Caki2 (cell line): Measurements from ENCODE around the gene CYRIA. TPM values are rescaled to one million over a fixed set of nuclear protein-coding genes. Genes with fewer than 3 reads are reported as not detected.

Source experiments
- DNase-seq: peaks from one replicate; pipeline ENCODE4 v3.0.0-alpha.2; 2015; ENCODE audit warnings: low read depth
- in situ Hi-C: cut with HindIII; loops from 2 replicates; pipeline ENCODE4 v1.10.0; 2016; ENCODE audit warnings: low sequenced_read_pairs, low pct_unique_long_range_greater_than_20kb, mixed read lengths
- total RNA-seq: library from RNA; depleted of rRNA; stranded (reverse); fragments of >200 nt; shearing (Covaris generic); gene quantifications from 2 replicates; pipeline ENCODE4 v1.2.3, GENCODE V29; 2014; ENCODE audit warnings: low replicate concordance

CYRIA gene
- total RNA-seq, 1 experiment from 2014 or later, result 10.7 TPM

- no peak for DNase-seq
- in situ Hi-C loops, result no loop called here
These were observed 10.2 kb downstream of the CYRIA start for GRCh38 chr2:16655445-16655837.

DNA sequence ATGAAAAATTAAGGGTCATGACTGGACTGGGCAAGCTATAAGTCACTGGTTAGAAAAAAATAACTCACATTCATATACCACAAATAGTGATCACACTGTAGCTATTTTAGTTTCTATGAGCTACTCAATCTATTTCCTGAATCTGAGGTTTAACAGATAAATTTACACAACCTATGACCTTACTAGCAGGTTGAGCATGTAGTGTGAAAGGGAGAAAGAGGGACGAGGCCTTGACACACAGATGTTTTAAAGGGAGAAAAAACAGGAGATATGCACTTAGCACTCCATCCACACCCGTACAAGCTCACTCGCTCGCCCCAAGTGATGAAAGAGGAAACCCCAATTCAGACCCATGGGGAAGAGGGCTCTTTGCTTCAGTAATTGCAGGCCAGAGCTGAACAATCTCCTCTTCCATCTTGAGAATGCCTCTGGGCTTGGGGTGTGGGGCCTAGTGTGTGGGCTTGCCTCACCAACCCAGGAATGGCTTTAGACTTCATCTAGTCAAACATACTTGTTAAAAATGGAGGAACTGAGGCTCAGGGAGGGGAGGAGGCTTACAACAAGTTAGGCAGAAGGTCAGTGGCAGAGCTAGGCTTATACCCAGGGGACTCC is 10.7 kb downstream of the CYRIA start:
- in situ Hi-C loops, result no loop called here
- no peak for DNase-seq

DNA sequence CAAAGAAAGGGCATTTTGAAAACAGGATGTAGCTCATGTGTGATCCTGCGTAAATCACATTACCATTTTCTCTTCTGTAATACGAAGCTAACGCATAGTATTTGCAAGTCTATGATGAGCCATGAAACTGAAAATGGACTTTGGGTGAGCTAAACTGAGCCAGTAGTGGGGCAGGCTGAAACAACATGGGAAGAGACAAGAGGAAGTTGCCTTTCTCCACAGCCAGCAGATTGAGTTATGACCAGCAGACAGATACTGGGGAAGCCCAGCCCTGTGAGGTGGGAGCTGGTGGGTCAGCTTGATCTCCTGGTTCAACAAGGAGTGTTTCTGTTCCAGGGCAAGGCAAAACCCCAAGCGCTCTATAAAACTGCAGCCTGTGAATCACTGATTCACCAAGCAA is 11.8 kb downstream of the CYRIA start:
- in situ Hi-C loops, result no loop called here
- DNase-seq, result no peak

- in situ Hi-C loops, result no loop called here
These were observed 12.6 kb downstream of the CYRIA start for GRCh38 chr2:16653083-16653375.

GRCh38 chr2:16652296-16653082 is 13.1 kb downstream of the CYRIA start:
- DNase-seq, result peak; percentile 91
- in situ Hi-C loops, result no loop called here

More at GRCh38 chr2:16653083-16653375, 12.6 kb downstream of the CYRIA start:
- no peak for DNase-seq

DNA sequence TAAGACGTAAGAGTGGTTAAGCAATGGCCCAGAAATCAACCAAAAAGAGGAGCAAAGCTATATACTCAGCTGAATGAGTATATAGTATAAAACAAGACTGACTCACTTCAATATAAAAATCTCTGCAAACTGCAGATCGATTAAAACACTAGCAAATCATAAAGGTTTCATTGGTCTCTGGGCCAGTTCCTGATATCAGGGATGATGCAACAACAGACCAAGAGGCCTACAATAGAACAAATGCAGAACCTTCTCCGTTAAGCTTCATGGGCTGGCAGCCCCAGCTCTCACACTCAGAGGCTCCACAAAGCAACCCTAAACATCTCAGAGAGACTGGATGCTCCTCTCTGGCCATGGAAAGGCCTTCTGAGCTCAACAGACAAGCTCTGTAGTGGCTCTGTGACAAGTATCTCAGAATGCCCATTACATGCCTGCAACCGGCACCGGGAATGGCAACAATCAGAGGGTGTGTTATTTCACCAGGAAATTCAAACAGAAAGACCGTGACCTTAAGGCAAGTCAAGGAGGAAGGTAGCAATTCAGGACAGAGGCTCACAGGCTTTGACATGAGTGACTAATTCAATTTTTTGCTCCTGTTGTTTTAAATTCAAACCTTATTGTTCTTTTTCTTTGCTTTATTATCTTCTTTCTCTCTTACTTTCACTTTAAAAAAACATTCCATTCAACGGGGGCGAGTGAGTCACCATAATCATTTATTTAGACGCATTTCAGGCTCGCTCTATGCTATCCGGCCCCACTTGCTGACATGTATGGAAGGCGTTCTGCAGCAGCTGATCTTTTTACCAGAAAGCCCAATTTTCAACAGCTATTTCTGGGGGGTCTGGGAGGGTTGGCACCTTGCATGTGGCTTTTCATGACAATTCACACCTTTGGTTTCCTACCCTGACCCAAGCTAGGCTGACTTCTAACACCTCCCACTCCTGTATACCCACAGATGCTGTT is 15.1 kb downstream of the CYRIA start:
- peak; percentile 79 for DNase-seq
- in situ Hi-C loops, result no loop called here

DNA sequence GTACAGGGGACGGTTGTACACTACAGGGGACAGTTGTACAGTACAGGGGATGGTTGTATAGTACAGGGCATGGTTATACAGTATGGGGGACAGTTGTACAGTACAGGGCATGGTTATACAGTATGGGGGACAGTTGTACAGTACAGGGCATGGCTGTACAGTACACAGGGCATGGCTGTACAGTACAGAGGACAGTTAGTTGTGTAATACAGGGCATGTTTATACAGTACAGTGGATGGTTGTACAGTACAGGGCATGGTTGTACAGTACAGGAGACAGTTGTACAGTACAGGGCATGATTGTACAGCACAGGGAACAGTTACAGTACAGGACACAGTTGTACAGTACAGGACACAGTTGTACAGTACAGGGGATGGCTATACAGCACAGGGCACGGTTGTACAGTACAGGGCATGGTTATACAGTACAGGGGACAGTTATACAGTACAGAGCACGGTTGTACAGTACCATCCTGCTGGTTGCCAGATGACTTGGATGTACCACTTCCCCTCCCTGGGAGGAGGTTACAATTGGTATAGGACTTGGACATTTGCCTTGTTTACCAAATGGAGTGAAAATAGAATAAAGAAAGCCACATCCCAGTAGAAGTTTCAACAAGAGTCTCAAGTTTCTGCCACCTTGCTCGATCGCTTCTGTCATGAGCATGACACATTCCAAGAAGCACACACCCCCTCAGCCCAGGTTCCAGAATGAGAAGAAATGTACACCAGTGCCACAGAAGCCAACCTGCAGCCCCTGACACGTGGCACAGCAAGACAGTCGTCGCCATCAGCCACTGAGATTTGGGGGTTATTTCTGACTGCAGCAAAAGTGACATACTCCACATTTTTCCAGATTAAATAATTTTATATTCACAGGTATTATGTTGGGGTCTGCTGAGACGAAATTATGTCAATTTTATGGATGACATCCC is 16.0 kb downstream of the CYRIA start:
- in situ Hi-C loops, result no loop called here
- no peak for DNase-seq

GRCh38 chr2:16647992-16648617 is 17.5 kb downstream of the CYRIA start:
- in situ Hi-C loops, result no loop called here
- no peak for DNase-seq

GRCh38 chr2:16645775-16646559 is 19.7 kb downstream of the CYRIA start:
- in situ Hi-C loops, result no loop called here
- DNase-seq, result no peak

DNA sequence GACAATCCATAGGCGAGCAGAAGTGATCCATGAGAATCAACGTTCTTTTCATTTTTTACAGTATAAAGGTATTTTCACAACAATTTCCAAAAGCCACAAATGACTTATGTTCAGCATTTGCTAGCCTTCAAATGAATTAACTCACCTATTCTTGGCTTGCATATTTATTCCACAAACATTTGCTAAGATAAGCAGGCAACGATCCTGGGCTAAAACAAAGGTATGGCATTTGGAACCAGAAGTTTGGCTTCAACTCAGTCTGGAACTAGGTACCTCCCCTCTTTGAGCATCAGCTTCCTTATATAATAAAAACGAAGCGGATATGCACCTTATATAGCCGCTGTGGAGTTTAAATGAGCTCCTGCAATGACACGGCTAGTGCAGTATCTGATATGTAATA is 20.5 kb downstream of the CYRIA start:
- in situ Hi-C loops, result no loop called here

GRCh38 chr2:16644221-16644925 is 21.3 kb downstream of the CYRIA start:
- DNase-seq, result peak; percentile 43
- in situ Hi-C loops, result no loop called here

More for the DNA sequence above, 20.5 kb downstream of the CYRIA start:
- DNase-seq, result no peak

DNA sequence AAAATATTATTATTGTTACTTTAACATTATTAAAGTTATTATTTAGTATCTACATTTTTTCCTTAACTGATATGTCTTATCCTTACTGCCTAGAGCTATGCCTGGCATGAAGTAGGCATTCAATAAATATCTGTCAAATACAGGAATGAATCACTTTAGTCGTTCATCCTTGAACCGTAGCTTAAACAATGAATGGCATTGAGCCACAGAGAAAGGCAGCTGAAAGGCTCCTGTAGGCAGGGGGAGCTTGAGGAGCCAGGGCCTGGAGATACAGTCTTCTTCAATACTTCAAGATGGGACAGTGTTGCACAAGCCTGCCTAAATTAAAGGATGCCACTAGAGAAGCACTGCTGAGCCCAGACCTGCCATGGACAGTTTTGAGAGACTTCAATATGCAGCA is 22.5 kb downstream of the CYRIA start:
- in situ Hi-C loops, result no loop called here
- peak; percentile 34 for DNase-seq

DNA sequence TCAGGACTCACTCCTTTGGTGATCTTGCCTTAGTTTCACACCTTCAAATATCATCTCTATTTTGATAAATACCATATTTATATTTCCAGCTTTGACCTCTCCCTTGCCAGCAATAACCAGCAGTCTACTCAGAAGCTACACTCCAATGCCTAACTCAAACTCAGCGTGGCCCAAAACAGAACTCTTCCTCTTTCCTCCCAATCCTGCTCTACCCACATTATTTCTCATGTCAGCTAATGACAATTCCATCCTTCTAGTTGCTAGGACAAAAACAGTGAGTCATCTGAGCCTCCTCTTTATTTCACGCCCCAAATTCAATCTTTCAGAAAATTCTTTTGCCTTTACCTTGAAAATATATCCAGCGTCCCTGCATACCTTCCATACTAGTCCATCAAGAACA is 23.5 kb downstream of the CYRIA start:
- in situ Hi-C loops, result no loop called here
- no peak for DNase-seq

DNA sequence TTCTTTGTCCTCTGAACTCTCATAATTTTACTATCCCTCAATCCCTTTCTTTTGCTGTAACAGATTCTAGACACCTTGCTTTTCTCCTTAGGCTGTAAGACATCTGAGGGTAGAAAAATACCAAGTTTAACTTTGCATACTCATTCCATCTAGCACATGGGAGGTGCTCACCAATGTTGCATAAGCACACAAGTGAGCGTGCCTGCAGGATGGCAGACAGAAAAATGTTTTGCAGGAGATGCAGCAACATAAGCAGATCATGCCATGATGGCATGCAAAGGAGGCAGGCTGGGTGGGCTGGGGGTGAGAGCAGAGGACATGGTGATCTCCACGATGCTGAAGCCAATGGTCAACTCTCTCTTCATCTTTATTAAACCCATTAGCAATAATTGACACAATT is 24.1 kb downstream of the CYRIA start:
- no peak for DNase-seq
- in situ Hi-C loops, result no loop called here

DNA sequence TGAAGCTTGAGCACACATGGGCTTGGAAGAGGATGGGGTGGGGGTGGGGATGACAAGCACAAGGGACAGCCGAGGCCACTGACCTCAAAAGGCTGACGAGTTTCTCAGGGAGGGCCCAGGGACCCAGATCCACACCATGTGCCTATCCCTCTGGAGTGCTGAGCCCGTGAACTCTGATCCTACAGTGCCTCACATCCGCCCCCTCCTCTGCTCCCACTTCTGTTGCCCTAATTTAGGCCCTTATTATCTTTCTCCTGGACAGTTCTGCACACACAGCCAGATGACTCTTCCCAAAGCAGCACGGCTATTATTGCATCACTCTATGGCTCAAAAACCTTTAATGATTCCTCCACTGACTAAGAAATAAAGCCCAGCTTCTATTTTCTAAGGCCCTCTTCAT is 24.8 kb downstream of the CYRIA start:
- in situ Hi-C loops, result no loop called here
- no peak for DNase-seq

DNA sequence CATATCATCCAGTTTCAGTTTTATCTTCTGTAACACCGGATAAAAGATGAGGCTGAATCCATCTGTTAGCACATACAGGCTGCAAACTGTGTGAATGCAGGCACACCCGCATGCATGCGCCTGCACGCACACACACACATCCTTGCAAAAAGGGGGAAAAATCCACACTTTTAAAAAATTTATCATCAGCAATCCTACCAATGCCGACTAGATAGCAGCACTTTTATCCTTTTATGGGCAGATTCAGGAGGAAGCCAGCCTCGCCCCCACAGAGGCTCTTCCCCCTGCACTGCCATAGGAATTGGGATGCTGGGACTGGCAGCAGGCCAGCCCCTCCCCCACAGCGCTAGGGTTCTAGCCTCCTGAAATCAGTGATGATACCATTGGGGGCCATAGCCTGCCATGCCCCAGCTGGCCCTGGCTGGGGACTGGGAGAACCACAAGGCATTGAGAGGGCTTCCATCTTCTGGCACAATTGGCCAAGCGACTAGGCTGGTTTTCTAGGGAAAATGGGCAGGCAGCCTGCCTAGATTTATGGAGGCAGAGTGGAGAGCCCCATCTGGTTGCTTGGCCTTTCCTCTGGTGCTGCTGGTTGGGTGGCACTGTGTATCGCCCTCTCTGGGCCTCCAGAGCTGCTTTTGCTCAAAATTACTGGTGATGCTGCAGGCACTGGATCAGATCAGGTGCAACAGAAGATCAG is 25.5 kb downstream of the CYRIA start:
- DNase-seq, result no peak
- in situ Hi-C loops, result no loop called here
